Stimulated activated CD8-positive, alpha-beta memory T cell treated with anti-CD3 and anti-CD28 coated beads, Interleukin-7, amount 100 ng/mL, for 4 hours (primary cell): ENCODE results near the gene LRRC46.
A peak's percentile ranks its signal among the peaks of the same experiment; 100 is the strongest.

ENCODE experiments used
- DNase-seq, 2 donors: peaks; one replicate each; pipeline ENCODE4 v3.0.0-alpha.2; 2020; ENCODE audit warnings: low read depth in 2 of 2

LRRC46 gene

DNA sequence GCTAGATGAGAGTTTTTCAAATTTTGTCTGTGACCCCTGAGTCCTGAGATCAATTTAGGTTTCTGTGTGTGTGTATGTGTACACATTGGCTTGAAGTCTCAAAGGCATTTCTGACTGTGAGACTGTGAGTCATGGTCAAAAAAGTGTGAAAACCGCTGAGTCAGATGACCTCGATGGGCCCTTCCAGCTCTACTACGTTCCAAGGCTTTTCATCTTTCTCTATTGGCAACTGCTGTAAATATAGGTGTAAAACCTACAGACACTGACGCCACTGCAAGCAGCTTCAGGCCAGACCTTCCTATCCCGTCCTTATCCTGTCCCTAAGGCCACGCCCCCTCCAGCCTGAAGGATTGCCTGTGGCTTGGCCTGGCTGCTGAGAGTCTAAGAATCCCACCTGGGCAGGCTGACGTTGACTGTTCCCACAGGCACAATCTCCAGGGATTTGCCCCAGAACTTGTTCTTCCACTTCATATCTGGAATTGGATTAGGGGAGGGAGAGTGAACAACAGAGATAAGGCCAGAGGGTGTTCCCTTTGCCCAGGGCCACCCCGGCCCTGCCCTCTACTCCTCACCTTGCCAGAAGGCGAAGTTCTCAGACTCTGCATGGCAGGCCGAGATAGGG lies 21.2 kb upstream of the LRRC46 start:
- no peak for DNase-seq

- DNase-seq: no peak
Observed at GRCh38 chr17:47810901-47811635, 20.4 kb upstream of the LRRC46 start.

DNA sequence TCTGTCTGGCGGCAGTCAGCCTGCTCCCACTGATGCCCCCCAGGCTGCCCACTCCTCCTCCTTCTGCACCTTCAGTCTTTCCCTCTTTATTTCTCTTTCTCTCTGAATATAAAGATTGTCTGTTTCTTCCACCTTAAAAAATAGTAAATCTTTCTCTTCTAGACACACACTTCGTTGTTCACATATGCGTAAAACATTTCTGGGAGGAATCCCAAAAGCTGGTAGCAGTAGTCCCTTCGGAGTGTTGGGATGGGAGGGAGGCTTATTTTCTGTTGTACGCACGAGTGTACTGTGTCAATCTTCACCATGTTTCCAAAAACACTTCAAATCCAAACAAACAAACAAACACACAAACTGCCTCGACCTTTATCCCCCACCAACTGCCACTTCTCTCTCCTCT lies 19.8 kb upstream of the LRRC46 start:
- no peak for DNase-seq

- DNase-seq: no peak
Observed at GRCh38 chr17:47812146-47812920, 19.1 kb upstream of the LRRC46 start.

DNA sequence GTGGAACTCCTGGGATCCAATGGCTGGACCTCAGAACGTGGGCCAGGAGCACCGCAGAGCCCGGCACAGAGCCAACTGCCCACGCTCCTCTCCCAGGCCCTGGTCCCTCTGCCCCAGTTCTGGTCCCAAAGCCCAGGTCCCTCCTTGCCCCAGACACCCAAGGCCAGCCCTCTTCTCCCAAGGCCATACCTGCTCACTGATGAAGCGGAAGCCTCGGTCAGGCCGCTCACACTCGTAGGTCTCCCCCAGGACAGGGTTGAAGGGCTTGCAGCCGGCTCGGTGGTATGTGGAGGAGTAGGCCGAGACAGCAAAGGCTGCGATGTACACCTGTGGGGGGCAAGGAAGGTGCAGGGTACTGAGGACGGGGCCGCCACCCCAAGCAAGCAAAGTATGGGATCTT lies 18.4 kb upstream of the LRRC46 start:
- no peak for DNase-seq

DNA sequence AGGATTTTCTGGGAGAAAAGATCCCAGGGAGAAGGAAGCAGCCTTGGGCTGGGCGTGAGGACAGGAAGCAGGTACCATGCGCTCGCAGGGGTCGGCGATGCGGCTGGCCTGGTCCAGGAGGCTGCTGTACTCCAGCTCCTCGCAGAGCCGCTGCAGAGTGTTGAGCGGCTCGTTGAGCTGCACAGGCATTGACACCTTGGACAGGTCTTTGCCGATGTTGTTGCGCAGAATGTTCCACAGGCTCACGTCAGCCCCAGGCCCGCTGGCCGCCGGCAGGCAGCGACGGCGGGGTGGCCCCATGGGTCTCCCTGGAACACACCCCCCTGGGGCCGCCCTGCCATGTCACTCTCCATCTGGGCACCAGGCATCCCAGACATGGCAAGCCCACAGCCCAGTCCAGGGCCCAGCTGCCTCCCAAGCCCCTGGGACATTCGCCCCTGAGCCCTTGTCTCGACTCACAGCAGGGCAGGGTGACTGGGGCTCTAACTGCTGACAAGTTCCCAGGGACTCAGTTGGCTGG lies 17.9 kb upstream of the LRRC46 start:
- no peak for DNase-seq

DNA sequence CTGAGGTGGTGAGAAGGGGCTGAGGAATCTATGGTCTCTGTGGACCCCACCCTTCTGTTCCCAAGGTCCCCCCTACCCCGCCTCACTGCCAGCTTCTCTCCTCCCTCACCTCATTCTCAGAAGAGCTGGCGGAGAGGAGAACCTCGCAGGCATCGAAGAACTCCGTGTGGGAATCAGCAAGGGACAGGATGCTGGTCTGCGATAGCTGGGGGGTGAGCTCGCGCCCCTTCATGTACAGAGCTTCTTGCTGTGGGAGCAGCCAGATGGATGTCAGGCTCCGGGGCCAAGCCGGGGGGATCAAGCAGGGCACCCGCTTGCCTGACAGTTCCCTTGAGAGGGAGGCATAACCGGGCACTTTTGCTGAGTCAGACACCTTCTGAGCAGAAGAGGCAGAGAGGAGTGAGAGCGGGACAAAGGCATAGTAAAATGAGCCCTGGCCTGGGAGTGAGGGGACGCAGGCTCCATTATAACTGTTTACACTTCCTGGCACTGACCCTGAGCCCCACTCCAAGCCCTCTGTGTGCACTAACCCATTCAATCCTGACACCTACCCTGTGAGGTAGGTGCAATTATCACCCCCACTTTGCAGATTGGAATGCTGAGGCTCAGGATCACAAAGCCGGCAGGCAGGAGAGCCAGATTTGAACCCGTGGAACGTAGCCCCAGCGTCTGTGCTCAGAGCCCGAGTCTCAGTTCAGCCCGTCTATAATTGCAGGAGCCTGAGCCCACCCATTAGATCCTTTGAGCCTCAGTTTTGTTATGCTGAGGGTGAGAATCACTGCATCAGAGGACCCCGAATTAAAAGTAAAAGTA lies 16.2 kb upstream of the LRRC46 start:
- no peak for DNase-seq

- DNase-seq: no peak
Observed at GRCh38 chr17:47816111-47816735, 15.2 kb upstream of the LRRC46 start.

GRCh38 chr17:47816947-47817346 lies 14.5 kb upstream of the LRRC46 start:
- no peak for DNase-seq

DNA sequence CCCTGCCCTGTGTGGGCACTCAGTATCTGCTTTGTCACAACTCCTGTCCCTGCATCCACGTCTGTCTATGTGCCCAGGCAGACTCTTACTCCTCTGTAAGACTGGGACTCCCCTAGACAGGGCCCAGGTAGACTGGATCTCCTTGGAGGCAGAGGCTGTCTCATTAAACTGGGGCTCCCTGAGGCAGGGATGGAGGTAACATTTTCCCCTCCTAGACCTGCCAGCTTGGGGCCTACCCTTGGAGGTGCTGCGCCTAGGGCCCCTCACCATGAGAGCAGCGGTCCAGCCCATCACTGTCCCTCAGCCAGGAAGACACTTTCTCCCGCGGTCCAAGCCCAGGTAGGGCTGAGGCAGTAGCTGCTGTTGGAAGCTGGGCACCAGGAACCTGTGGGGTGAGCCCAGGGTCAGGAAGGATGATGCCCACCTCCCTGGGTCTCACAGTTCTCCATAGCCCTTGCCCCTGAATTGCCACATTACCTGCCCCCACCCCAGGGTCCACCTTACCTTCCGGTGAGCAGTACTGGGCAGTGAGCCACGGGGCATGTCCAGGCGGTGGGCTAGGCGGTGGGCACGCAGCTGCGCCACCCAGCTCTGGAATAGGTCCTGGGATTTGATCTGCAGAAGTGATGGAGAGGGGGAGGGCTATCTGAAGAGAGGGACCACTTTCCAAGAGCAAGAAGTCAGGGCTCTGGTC lies 13.3 kb upstream of the LRRC46 start:
- no peak for DNase-seq

GRCh38 chr17:47819475-47819874 lies 12.0 kb upstream of the LRRC46 start:
- no peak for DNase-seq

- no peak for DNase-seq
Observed at GRCh38 chr17:47820033-47820789, 11.3 kb upstream of the LRRC46 start.

DNA sequence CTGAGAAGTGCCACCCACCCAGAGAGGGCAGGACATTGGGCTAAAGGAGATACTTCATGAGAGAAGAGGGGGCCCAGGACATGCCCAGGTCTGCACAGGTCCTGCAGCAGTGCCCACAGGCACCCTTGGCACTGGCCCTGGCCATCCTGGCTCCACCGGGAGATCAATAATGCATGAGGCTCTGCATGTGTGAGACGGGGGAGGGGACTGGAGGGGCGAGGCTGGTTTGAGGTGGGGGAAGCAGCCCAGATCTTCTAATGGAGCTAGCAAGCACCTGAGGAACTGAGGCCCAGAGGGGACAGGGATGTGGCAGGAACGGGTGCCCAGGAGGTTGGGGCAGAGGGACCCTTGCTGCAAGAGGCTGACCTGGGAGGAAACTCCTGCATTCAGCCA lies 10.4 kb upstream of the LRRC46 start:
- DNase-seq: no peak

DNA sequence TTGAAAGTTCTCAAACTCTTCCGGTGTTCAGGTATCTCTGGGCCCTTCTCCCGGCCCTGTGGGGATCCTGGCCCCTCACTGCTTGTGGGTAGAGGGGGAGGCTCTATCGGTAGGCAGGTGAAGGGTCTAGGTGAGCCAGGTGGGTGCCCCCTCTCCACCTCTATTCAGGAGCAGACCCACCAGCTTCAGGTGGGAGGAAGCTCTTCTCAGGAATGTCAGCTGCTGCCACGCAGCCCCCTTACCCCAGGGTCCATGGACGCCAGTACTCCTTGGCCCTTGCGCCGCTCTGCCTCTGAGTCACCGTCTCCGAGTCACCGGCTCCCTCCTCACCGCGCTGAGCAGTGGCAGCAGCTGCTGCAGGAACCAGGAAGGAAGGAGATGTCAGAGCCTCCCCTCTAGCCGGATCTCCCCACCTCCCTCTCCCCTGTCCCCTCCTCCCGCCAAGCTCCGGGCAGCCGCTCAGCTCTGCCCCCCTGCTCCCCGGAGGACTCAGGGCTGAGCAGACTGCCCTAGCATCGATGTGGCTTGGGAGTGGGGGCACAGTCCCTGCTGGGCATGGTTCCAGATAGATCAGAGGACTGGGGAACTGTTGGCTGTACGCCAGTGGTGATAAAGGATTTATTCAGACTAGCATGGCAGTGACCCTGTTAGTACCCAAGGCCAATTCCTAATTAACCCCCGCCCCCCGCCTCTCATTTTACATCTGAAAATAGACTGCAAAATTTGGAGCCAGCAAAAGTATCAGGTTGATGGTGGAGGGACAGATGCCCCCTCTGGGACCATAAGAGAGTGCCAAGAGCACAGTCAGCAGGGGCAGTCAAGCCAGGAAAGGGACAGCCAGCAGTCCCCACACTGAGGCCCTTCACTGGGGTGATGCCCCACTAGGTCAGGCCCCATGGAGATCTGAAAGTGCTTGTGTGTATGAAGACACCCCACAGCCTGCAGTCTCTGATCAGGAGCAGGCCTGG lies 9.8 kb upstream of the LRRC46 start, which contains the start of gene OSBPL7:
Gene OSBPL7 (minus strand): TSS at position 371 of the 968 bp plus-strand sequence. CDS start 1,516 bp downstream, outside the sequence.
- peak; percentile 57 to 74 for DNase-seq

GRCh38 chr17:47822785-47823184 lies 8.7 kb upstream of the LRRC46 start:
- DNase-seq: no peak

DNA sequence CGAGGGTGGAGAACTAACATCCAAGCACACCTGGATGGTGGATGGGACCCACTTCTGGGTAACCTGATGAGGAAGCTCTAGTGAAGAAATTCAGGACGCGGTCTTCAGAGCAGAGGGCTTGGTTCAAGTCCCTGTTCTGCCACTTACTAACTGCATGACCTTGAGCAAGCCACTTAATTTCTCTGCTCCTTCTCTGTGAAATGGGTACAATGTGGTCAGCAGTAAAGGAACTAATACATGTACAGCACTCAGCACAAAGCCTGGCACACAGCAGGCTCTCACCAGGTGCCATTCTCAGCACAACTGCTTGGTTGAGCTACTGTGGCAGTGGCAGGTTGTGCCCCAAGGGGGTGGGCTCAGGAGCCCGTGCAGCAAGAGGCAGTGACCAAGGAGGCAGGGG lies 8.0 kb upstream of the LRRC46 start:
- no peak for DNase-seq

- peak; percentile 34 to 36 for DNase-seq
Observed at GRCh38 chr17:47829870-47830269, 1.6 kb upstream of the LRRC46 start.

GRCh38 chr17:47830396-47831002 lies 971 bp upstream of the LRRC46 start:
- no peak for DNase-seq
